GM12878 (cell line): ENCODE measurements around the gene METTL21C. TPM values are rescaled to one million over a fixed set of nuclear protein-coding genes. Genes with fewer than 3 reads are reported as not detected.

ENCODE experiments used
- ATAC-seq: fragments of 200-7000 bp; cut with Tn5 transposase; 3 replicates; pipeline ENCODE4 v1.9.1; 2020; ENCODE audit warnings: mild to moderate bottlenecking, moderate library complexity
- BruUV-seq: library from RNA; stranded (reverse); fragments of 400-500 nt; replicated peaks from 2 replicates; lab custom pipeline; 2021; lab: Mats Ljungman, UMichigan
- CTCF ChIA-PET: fragments of 300-600 bp; sonication (Branson Sonifier 250); formaldehyde crosslinking; extraction: SDS; loops from one replicate; lab custom pipeline; 2021; ENCODE audit warnings: inconsistent platforms; lab: Yijun Ruan, JAX
- POLR2A ChIA-PET: fragments of 350-600 bp; formaldehyde crosslinking; extraction: SDS; loops from one replicate; lab custom pipeline; 2021; ENCODE audit warnings: inconsistent platforms; lab: Charles Lee
- RAD21 ChIA-PET: fragments of 300-600 bp; sonication (Branson Sonifier 250); formaldehyde crosslinking; loops from one replicate; lab custom pipeline; 2023; ENCODE audit warnings: antibody characterized with exemption; ENCODE audit not compliant: unreplicated experiment; lab: Charles Lee
- SMC1A ChIA-PET: fragments of 300-600 bp; sonication (Branson Sonifier 250); formaldehyde crosslinking; loops from one replicate; lab custom pipeline; 2023; ENCODE audit not compliant: unreplicated experiment, uncharacterized antibody; lab: Charles Lee
- DNase-seq: peaks from one replicate; pipeline ENCODE4 v3.0.0-alpha.2; 2011; ENCODE audit warnings: low read depth, low spot score
- FAIRE-seq: peaks from 3 replicates; lab custom pipeline; 2011; peaks lifted over from hg19 to GRCh38; lab: Jason Lieb, UNC
- H2AFZ ChIP-seq: 2 replicates; pipeline ENCODE4 v1.6.0; 2011; ENCODE audit warnings: low read depth, low read length, control low read depth; ENCODE audit not compliant: control insufficient read depth
- H3K27ac ChIP-seq: 2 replicates; pipeline ENCODE4 v1.5.1; 2011; ENCODE audit warnings: control low read depth; ENCODE audit not compliant: control insufficient read depth, insufficient read depth
- H3K27me3 ChIP-seq, 2 experiments: replicated peaks in 1 of 2; 2 replicates each; pipeline versions ENCODE4 v1.6.0 to v1.6.1; 2011; ENCODE audit warnings: low read length in 1 of 2; ENCODE audit not compliant: control insufficient read depth in 2 of 2, insufficient read depth in 2 of 2
- H3K36me3 ChIP-seq, 2 experiments: 2 replicates each; pipeline ENCODE4 v1.5.1; 2011; ENCODE audit warnings: low read length in 1 of 2; ENCODE audit not compliant: control insufficient read depth in 2 of 2, insufficient read depth in 2 of 2
- H3K4me1 ChIP-seq: 2 replicates; pipeline ENCODE4 v1.6.1; 2011; ENCODE audit warnings: mild to moderate bottlenecking, low read length, moderate library complexity, mixed read lengths; ENCODE audit not compliant: control insufficient read depth, insufficient read depth
- H3K4me2 ChIP-seq: 2 replicates; pipeline ENCODE4 v1.6.0; 2011; ENCODE audit warnings: control low read depth; ENCODE audit not compliant: control insufficient read depth, insufficient read depth
- H3K4me3 ChIP-seq: fragments of 200-600 bp; sonication (generic); 2 replicates; pipeline ENCODE4 v1.5.1; 2016
- H3K79me2 ChIP-seq: 2 replicates; pipeline ENCODE4 v1.6.0; 2011; ENCODE audit warnings: low read length; ENCODE audit not compliant: control insufficient read depth, insufficient read depth
- H3K9ac ChIP-seq: 2 replicates; pipeline ENCODE4 v1.8.0; 2011; ENCODE audit warnings: low read length, control low read depth, mixed read lengths; ENCODE audit not compliant: control insufficient read depth, insufficient read depth
- H3K9me3 ChIP-seq: replicated peaks from 3 replicates; pipeline ENCODE4 v1.5.1; 2011; ENCODE audit warnings: mild to moderate bottlenecking, low read length; ENCODE audit not compliant: control insufficient read depth, insufficient read depth
- H4K20me1 ChIP-seq: 2 replicates; pipeline ENCODE4 v1.6.0; 2011; ENCODE audit not compliant: control insufficient read depth, insufficient read depth
- BMI1 ChIP-seq: fragments of 450-650 bp; IDR thresholded peaks from 2 replicates; pipeline ENCODE4 v1.6.1; 2016; ENCODE audit warnings: mild to moderate bottlenecking, moderate library complexity, borderline replicate concordance
- CBX3 ChIP-seq: fragments of 200-600 bp; sonication (generic); IDR thresholded peaks from 2 replicates; pipeline ENCODE4 v1.6.1; 2016; ENCODE audit warnings: low read depth, borderline replicate concordance
- CREM ChIP-seq: IDR thresholded peaks from 2 replicates; pipeline ENCODE4 v1.6.1; 2014; ENCODE audit warnings: antibody characterized with exemption, low read depth
- FOXM1 ChIP-seq: IDR thresholded peaks from 2 replicates; pipeline ENCODE4 v1.6.1; 2012; ENCODE audit warnings: low read depth, mild to moderate bottlenecking, inconsistent platforms, low read length, moderate library complexity
- HCFC1 ChIP-seq: fragments of 150-350 bp; IDR thresholded peaks from 2 replicates; pipeline ENCODE4 v1.6.1; 2014; ENCODE audit warnings: low read length
- JUND ChIP-seq: IDR thresholded peaks from 2 replicates; pipeline ENCODE4 v1.6.1; 2012; ENCODE audit warnings: low read depth, mild to moderate bottlenecking, low read length, improper control_type of control experiment, moderate library complexity
- LARP7 ChIP-seq: fragments of 450-650 bp; IDR thresholded peaks from 2 replicates; pipeline ENCODE4 v1.6.1; 2017; ENCODE audit warnings: mild to moderate bottlenecking
- MEF2A ChIP-seq: IDR thresholded peaks from 2 replicates; pipeline ENCODE4 v1.6.1; 2011; ENCODE audit warnings: low read depth, mild to moderate bottlenecking, low read length, moderate library complexity; ENCODE audit not compliant: insufficient read depth
- MLLT1 ChIP-seq: fragments of 450-650 bp; IDR thresholded peaks from 2 replicates; pipeline ENCODE4 v1.6.1; 2016; ENCODE audit warnings: mild to moderate bottlenecking
- NFXL1 ChIP-seq: fragments of 450-650 bp; IDR thresholded peaks from 2 replicates; pipeline ENCODE4 v1.6.1; 2017; ENCODE audit warnings: antibody characterized with exemption, mild to moderate bottlenecking, borderline replicate concordance
- NFYB ChIP-seq: IDR thresholded peaks from 2 replicates; pipeline ENCODE4 v1.6.1; 2011; ENCODE audit warnings: low read depth, mild to moderate bottlenecking, low read length, improper control_type of control experiment, moderate library complexity; ENCODE audit not compliant: insufficient read depth
- PKNOX1 ChIP-seq: fragments of 450-650 bp; IDR thresholded peaks from 2 replicates; pipeline ENCODE4 v1.6.1; 2016; ENCODE audit warnings: mild to moderate bottlenecking
- TAF1 ChIP-seq: IDR thresholded peaks from 2 replicates; pipeline ENCODE4 v1.6.1; 2011; ENCODE audit warnings: mild to moderate bottlenecking, low read depth, low read length, borderline replicate concordance
- TCF12 ChIP-seq: IDR thresholded peaks from 2 replicates; pipeline ENCODE4 v1.6.1; 2011; ENCODE audit warnings: low read depth, mild to moderate bottlenecking, low read length
- TCF7 ChIP-seq: IDR thresholded peaks from 2 replicates; pipeline ENCODE4 v1.6.1; 2014; ENCODE audit warnings: antibody characterized with exemption, borderline replicate concordance
- WRNIP1 ChIP-seq: IDR thresholded peaks from 2 replicates; pipeline ENCODE4 v1.6.1; 2011; ENCODE audit warnings: low read depth, low read length, improper control_type of control experiment, borderline replicate concordance
- WGBS: methylation state at CpG from one replicate; pipeline ENCODE4 v1.1.6; 2016; ENCODE audit warnings: low lambda C conversion rate; ENCODE audit not compliant: insufficient replicate concordance, insufficient coverage; ENCODE audit errors: missing lambda C conversion rate; 5-methylcytosine and 5-hydroxymethylcytosine counted together
- in situ Hi-C: fragments of 300-500 bp; cut with MboI; formaldehyde crosslinking; loops from 9 replicates; pipeline ENCODE4 v1.14.3; 2018; ENCODE audit warnings: mixed read lengths
- intact Hi-C: fragments of 100-400 bp; cut with micrococcal nuclease; formaldehyde crosslinking; loops from one replicate; pipeline ENCODE4 v1.14.2; 2022; ENCODE audit not compliant: unreplicated experiment
- polyA plus RNA-seq, 11 experiments: library from polyadenylated mRNA; depleted of rRNA in 4 of 11; unstranded in 6 of 11; stranded (reverse) in 5 of 11; fragments of >200 nt; fragmentation: Nextera tagmentation in 4 of 11; fragmentation: Illumina TruSeq in 1 of 11; extraction: Ambion mirVana in 4 of 11; extraction: Trizol in 1 of 11; gene quantifications; 1 replicate in 1 of 11; 2 replicates in 10 of 11; pipeline versions ENCODE4 v1.2.1 to v1.2.3, GENCODE V29; 2011 to 2016; ENCODE audit warnings: inconsistent platforms in 2 of 11, missing spikeins in 2 of 11, low read depth in 1 of 11
- total RNA-seq, 4 experiments: library from RNA; depleted of rRNA in 3 of 4; stranded (reverse); fragments of >200 nt in 3 of 4; fragmentation: Illumina TruSeq in 1 of 4; extraction: Trizol in 1 of 4; gene quantifications; 2 replicates each; pipeline versions ENCODE4 v1.2.1 to v1.2.3, GENCODE V29; 2013 to 2021

The METTL21C gene
- total and polyA plus RNA-seq, 10 of the 15 experiments (the other 5 are each of a cell fraction or from before 2014, with no cell fraction given), result 0.13 TPM; not detected in 9

- in situ Hi-C loops, result no loop called here
- CTCF ChIA-PET, result no interaction called here
- TF ChIP-seq TCF12 (no peak), TCF7 (no peak), FOXM1 (no peak), BMI1 (no peak)
Measured at GRCh38 chr13:102710261-102710679, 15.4 kb upstream of the METTL21C start.

GRCh38 chr13:102709536-102709935, 14.7 kb upstream of the METTL21C start:
- H3K9ac ChIP-seq, result no peak overlapping the region
- CTCF ChIA-PET, result interaction anchor here (1.1 kb wide), 1 partner anchor 9 kb away, joined by 3 read pairs; no protein-coding TSS in a partner anchor
- intact Hi-C loops, result no loop called here

More at GRCh38 chr13:102710261-102710679, 15.4 kb upstream of the METTL21C start:
- ChIA-PET POLR2A (no interaction called here), SMC1A (no interaction called here), RAD21 (no interaction called here)
- Histone ChIP-seq H3K4me2 (no peak overlapping the region), H3K9me3 (no peaks in the 10 kb centered on the region), H3K79me2 (no peaks in the 10 kb centered on the region), H2AFZ (no peak overlapping the region), H3K27me3 (no peaks in the 10 kb centered on the region), H3K4me1 (no peaks in the 10 kb centered on the region), H3K4me3 (no peak overlapping the region), H4K20me1 (no peaks in the 10 kb centered on the region), H3K36me3 (no peaks in the 10 kb centered on the region), H3K9ac (no peak overlapping the region), H3K27ac (no peak overlapping the region)
- no peak for FAIRE-seq
- intact Hi-C loops, result no loop called here
- no peak for DNase-seq
- ATAC-seq, result no peak
- 35% methylated on average over 9 of the region's 9 CpGs for WGBS
- BruUV-seq, result no TSS peak

More at GRCh38 chr13:102709536-102709935, 14.7 kb upstream of the METTL21C start:
- no peak overlapping the region for H3K27ac ChIP-seq
- ATAC-seq, result no peak
- ChIA-PET SMC1A (no interaction called here), POLR2A (interaction anchor here (0.8 kb wide), 1 partner anchor 9 kb away, joined by 3 read pairs; no protein-coding TSS in a partner anchor), RAD21 (no interaction called here)
- no peaks in the 10 kb centered on the region for H3K4me1 ChIP-seq
- BruUV-seq, result no TSS peak
- H3K4me2 ChIP-seq, result no peak overlapping the region
- H3K36me3 ChIP-seq, result no peaks in the 10 kb centered on the region
- no peaks in the 10 kb centered on the region for H4K20me1 ChIP-seq
- no peak for DNase-seq
- no peaks in the 10 kb centered on the region for H3K27me3 ChIP-seq
- TF ChIP-seq WRNIP1, result no peak
- no peak for TF ChIP-seq NFXL1
- no peak for TF ChIP-seq PKNOX1
- no peak for TF ChIP-seq HCFC1
- TF ChIP-seq CREM, result no peak
- TF ChIP-seq CBX3, result no peak
- no peak for TF ChIP-seq MLLT1
- no peak for TF ChIP-seq LARP7
- no peak for TF ChIP-seq NFYB
- no peak for TF ChIP-seq TAF1
- TF ChIP-seq MEF2A, result no peak
- no peak for TF ChIP-seq JUND
- in situ Hi-C loops, result no loop called here
- no peaks in the 10 kb centered on the region for H3K9me3 ChIP-seq
- no peak overlapping the region for H2AFZ ChIP-seq
- H3K4me3 ChIP-seq, result no peak overlapping the region
- H3K79me2 ChIP-seq, result no peaks in the 10 kb centered on the region
- no peak for FAIRE-seq
